GM23338 (cell line): ENCODE data around the gene GJC3. TPM values are rescaled to one million over a fixed set of nuclear protein-coding genes. Genes with fewer than 3 reads are reported as not detected.

Experiments used
- ATAC-seq: fragments of 200-7000 bp; cut with Tn5 transposase; 3 replicates; pipeline ENCODE4 v1.9.1; 2020
- DNase-seq: peaks from one replicate; pipeline ENCODE4 v3.0.0-alpha.2; 2015; ENCODE audit warnings: low spot score
- H2AFZ ChIP-seq: fragments of 200-600 bp; sonication (generic); 2 replicates; pipeline ENCODE4 v1.8.0; 2016; ENCODE audit warnings: antibody characterized with exemption, mild to moderate bottlenecking, moderate library complexity
- H3F3A ChIP-seq: fragments of 200-600 bp; sonication (generic); replicated peaks from 2 replicates; pipeline ENCODE4 v1.8.0; 2017; ENCODE audit warnings: antibody characterized with exemption, mixed run types, low read depth
- H3K27ac ChIP-seq: fragments of 200-600 bp; sonication (generic); 2 replicates; pipeline ENCODE4 v1.6.1; 2016; ENCODE audit warnings: low read depth
- H3K27me3 ChIP-seq: fragments of 200-600 bp; sonication (generic); 2 replicates; pipeline ENCODE4 v1.8.0; 2016; ENCODE audit warnings: mild to moderate bottlenecking, mixed run types, moderate library complexity; ENCODE audit not compliant: insufficient read depth
- H3K36me3 ChIP-seq: fragments of 200-600 bp; sonication (generic); 2 replicates; pipeline ENCODE4 v1.8.0; 2016; ENCODE audit warnings: mild to moderate bottlenecking; ENCODE audit not compliant: insufficient read depth
- H3K4me1 ChIP-seq: fragments of 200-600 bp; sonication (generic); 2 replicates; pipeline ENCODE4 v1.8.0; 2016; ENCODE audit warnings: mild to moderate bottlenecking, moderate library complexity; ENCODE audit not compliant: insufficient read depth
- H3K4me2 ChIP-seq: fragments of 200-600 bp; sonication (generic); 2 replicates; pipeline ENCODE4 v1.7.1; 2017; ENCODE audit warnings: mixed run types
- H3K4me3 ChIP-seq: fragments of 200-600 bp; sonication (generic); 2 replicates; pipeline ENCODE4 v1.6.1; 2016; ENCODE audit warnings: mixed run types
- H3K79me2 ChIP-seq: fragments of 200-600 bp; sonication (generic); replicated peaks from 2 replicates; pipeline ENCODE4 v1.8.0; 2017; ENCODE audit warnings: mild to moderate bottlenecking; ENCODE audit not compliant: insufficient read depth
- H3K9me2 ChIP-seq: fragments of 200-600 bp; sonication (generic); 2 replicates; pipeline ENCODE4 v1.8.0; 2017; ENCODE audit not compliant: insufficient read depth
- H4K20me1 ChIP-seq: fragments of 200-600 bp; sonication (generic); replicated peaks from 2 replicates; pipeline ENCODE4 v1.8.0; 2017; ENCODE audit warnings: mild to moderate bottlenecking; ENCODE audit not compliant: insufficient read depth
- H3K27ac Mint-ChIP-seq: 2 replicates; pipeline ENCODE4 v1.8.0; 2020; ENCODE audit warnings: inconsistent platforms, mild to moderate bottlenecking, moderate library complexity, mixed read lengths
- H3K27me3 Mint-ChIP-seq: 3 replicates; pipeline ENCODE4 v1.8.0; 2022; ENCODE audit warnings: low read depth, mild to moderate bottlenecking, moderate library complexity, mixed read lengths, inconsistent platforms; ENCODE audit not compliant: insufficient read depth, poor library complexity
- H3K36me3 Mint-ChIP-seq: 3 replicates; pipeline ENCODE4 v1.8.0; 2021; ENCODE audit warnings: low read depth, mild to moderate bottlenecking, inconsistent platforms, moderate library complexity, mixed read lengths
- H3K4me1 Mint-ChIP-seq: 3 replicates; pipeline ENCODE4 v1.8.0; 2020; ENCODE audit warnings: mild to moderate bottlenecking, inconsistent platforms, mixed read lengths
- H3K4me3 Mint-ChIP-seq: 3 replicates; pipeline ENCODE4 v1.8.0; 2021; ENCODE audit warnings: moderate library complexity, mild to moderate bottlenecking, inconsistent platforms, mixed read lengths
- H3K9me3 Mint-ChIP-seq: 3 replicates; pipeline ENCODE4 v1.8.0; 2020; ENCODE audit warnings: moderate library complexity, mild to moderate bottlenecking, inconsistent platforms, mixed read lengths
- CREB1 ChIP-seq: fragments of 250-450 bp; sonication (Bioruptor Pico); IDR thresholded peaks from 2 replicates; pipeline ENCODE4 v1.5.0; 2020; ENCODE audit warnings: low read depth, mild to moderate bottlenecking, moderate library complexity
- EZH2 ChIP-seq: fragments of 200-600 bp; sonication (generic); IDR thresholded peaks from one replicate; pipeline ENCODE4 v1.8.0; 2017; ENCODE audit warnings: antibody characterized with exemption, mild to moderate bottlenecking, low read depth; ENCODE audit not compliant: unreplicated experiment
- EZH2phosphoT487 ChIP-seq: fragments of 200-600 bp; sonication (generic); IDR thresholded peaks from one replicate; pipeline ENCODE4 v1.8.1; 2018; ENCODE audit warnings: antibody characterized with exemption; ENCODE audit not compliant: unreplicated experiment
- JUNB ChIP-seq: IDR thresholded peaks from one replicate; pipeline ENCODE4 v1.6.1; 2016; ENCODE audit warnings: antibody characterized with exemption; ENCODE audit not compliant: unreplicated experiment
- NANOG ChIP-seq: IDR thresholded peaks from 2 replicates; pipeline ENCODE4 v1.6.1; 2016; ENCODE audit warnings: antibody characterized with exemption, borderline replicate concordance
- POLR2AphosphoS5 ChIP-seq: IDR thresholded peaks from 2 replicates; pipeline ENCODE4 v1.6.1; 2016; ENCODE audit warnings: antibody characterized with exemption, low read depth
- STAT1 ChIP-seq: IDR thresholded peaks from one replicate; pipeline ENCODE4 v1.6.1; 2016; ENCODE audit warnings: antibody characterized with exemption; ENCODE audit not compliant: unreplicated experiment
- ZNF331 ChIP-seq: fragments of 250-450 bp; sonication (Bioruptor Pico); IDR thresholded peaks from 2 replicates; pipeline ENCODE4 v1.5.0; 2020; ENCODE audit warnings: low read depth, mild to moderate bottlenecking, moderate library complexity
- polyA plus RNA-seq: library from polyadenylated mRNA; unstranded; fragments of >200 nt; fragmentation: Nextera tagmentation; extraction: Ambion mirVana; gene quantifications from 2 replicates; pipeline ENCODE4 v1.2.1, GENCODE V29; 2016
- total RNA-seq: library from RNA; depleted of rRNA; stranded (reverse); fragments of >200 nt; shearing (Covaris generic); gene quantifications from 2 replicates; pipeline ENCODE4 v1.2.3, GENCODE V29; 2014
- TF ChIP-seq, protein P1 (sequence below): IDR thresholded peaks from one replicate; pipeline ENCODE4 v1.6.1; 2018; ENCODE audit warnings: antibody characterized with exemption; ENCODE audit not compliant: unreplicated experiment
- TF ChIP-seq, protein P2 (sequence below): IDR thresholded peaks from 2 replicates; pipeline ENCODE4 v1.6.1; 2016; ENCODE audit warnings: antibody characterized with exemption
- TF ChIP-seq, protein P3 (sequence below): fragments of 250-450 bp; sonication (Bioruptor Pico); IDR thresholded peaks from 2 replicates; pipeline ENCODE4 v1.5.0; 2020; ENCODE audit warnings: mild to moderate bottlenecking, moderate library complexity
- TF ChIP-seq, protein P4 (sequence below), 2 experiments: fragments of 200-600 bp in 1 of 2; sonication (generic) in 1 of 2; conservative IDR thresholded peaks; 2 replicates each; pipeline versions ENCODE4 v1.5.1 to v1.6.1; 2016 to 2017; ENCODE audit warnings: antibody characterized with exemption in 2 of 2, low read depth in 2 of 2, mild to moderate bottlenecking in 2 of 2, moderate library complexity in 1 of 2

Gene GJC3
- total and polyA plus RNA-seq, 2 experiments from 2014 or later: 0.56 to 3.1 TPM

DNA sequence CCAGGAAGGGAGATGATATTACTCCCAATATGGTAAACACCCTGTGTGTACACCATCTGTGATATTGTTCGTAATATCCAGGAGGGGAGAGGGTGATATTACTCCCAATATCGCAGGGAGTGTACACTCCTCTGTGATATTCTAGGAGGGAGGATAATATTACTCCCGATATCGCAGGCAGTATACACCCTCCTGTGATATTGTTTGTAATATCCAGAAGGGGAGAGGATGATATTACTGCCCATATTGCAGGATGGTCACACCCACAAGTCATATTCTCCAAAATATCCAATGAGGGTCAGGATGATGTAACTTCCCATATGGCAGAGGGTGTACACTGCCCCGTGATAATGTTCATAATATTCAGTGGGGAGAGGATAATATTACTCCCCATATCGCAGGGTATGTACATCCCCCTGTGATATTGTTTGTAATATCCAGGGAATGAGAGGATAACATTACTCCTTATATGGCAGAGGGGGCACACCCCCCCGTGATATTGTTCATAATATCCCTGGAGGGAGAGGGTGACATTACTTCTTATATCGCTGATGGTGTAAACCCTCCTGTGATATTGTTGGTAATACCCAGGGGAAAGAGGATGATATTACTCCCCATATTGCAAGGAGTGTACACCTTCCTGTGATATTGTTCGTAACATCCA lies 29.3 kb upstream of the GJC3 start:
- Histone ChIP-seq H3K36me3 (no peaks in the 10 kb centered on the region), H3K27me3 (no peaks in the 10 kb centered on the region), H2AFZ (no peak overlapping the region), H3K79me2 (no peaks in the 10 kb centered on the region), H3K4me1 (no peaks in the 10 kb centered on the region), H3K4me3 (no peak overlapping the region), H3F3A (no peaks in the 10 kb centered on the region), H3K9me2 (peaks cover 5% of the 10 kb centered on the region; the same call in 1 of the 2 replicates), H3K4me2 (no peak overlapping the region), H3K27ac (no peak overlapping the region), H4K20me1 (no peaks in the 10 kb centered on the region)
- peaks cover 2% of the 10 kb centered on the region; the same call in 2 of the 3 replicates for H3K36me3 Mint-ChIP-seq
- TF ChIP-seq, protein P1, sequence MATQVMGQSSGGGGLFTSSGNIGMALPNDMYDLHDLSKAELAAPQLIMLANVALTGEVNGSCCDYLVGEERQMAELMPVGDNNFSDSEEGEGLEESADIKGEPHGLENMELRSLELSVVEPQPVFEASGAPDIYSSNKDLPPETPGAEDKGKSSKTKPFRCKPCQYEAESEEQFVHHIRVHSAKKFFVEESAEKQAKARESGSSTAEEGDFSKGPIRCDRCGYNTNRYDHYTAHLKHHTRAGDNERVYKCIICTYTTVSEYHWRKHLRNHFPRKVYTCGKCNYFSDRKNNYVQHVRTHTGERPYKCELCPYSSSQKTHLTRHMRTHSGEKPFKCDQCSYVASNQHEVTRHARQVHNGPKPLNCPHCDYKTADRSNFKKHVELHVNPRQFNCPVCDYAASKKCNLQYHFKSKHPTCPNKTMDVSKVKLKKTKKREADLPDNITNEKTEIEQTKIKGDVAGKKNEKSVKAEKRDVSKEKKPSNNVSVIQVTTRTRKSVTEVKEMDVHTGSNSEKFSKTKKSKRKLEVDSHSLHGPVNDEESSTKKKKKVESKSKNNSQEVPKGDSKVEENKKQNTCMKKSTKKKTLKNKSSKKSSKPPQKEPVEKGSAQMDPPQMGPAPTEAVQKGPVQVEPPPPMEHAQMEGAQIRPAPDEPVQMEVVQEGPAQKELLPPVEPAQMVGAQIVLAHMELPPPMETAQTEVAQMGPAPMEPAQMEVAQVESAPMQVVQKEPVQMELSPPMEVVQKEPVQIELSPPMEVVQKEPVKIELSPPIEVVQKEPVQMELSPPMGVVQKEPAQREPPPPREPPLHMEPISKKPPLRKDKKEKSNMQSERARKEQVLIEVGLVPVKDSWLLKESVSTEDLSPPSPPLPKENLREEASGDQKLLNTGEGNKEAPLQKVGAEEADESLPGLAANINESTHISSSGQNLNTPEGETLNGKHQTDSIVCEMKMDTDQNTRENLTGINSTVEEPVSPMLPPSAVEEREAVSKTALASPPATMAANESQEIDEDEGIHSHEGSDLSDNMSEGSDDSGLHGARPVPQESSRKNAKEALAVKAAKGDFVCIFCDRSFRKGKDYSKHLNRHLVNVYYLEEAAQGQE: no peak
- TF ChIP-seq, protein P2, sequence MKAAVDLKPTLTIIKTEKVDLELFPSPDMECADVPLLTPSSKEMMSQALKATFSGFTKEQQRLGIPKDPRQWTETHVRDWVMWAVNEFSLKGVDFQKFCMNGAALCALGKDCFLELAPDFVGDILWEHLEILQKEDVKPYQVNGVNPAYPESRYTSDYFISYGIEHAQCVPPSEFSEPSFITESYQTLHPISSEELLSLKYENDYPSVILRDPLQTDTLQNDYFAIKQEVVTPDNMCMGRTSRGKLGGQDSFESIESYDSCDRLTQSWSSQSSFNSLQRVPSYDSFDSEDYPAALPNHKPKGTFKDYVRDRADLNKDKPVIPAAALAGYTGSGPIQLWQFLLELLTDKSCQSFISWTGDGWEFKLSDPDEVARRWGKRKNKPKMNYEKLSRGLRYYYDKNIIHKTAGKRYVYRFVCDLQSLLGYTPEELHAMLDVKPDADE: no peak
- TF ChIP-seq CREB1 (CRISPR knock-in tag): no peak
- TF ChIP-seq, protein P3, sequence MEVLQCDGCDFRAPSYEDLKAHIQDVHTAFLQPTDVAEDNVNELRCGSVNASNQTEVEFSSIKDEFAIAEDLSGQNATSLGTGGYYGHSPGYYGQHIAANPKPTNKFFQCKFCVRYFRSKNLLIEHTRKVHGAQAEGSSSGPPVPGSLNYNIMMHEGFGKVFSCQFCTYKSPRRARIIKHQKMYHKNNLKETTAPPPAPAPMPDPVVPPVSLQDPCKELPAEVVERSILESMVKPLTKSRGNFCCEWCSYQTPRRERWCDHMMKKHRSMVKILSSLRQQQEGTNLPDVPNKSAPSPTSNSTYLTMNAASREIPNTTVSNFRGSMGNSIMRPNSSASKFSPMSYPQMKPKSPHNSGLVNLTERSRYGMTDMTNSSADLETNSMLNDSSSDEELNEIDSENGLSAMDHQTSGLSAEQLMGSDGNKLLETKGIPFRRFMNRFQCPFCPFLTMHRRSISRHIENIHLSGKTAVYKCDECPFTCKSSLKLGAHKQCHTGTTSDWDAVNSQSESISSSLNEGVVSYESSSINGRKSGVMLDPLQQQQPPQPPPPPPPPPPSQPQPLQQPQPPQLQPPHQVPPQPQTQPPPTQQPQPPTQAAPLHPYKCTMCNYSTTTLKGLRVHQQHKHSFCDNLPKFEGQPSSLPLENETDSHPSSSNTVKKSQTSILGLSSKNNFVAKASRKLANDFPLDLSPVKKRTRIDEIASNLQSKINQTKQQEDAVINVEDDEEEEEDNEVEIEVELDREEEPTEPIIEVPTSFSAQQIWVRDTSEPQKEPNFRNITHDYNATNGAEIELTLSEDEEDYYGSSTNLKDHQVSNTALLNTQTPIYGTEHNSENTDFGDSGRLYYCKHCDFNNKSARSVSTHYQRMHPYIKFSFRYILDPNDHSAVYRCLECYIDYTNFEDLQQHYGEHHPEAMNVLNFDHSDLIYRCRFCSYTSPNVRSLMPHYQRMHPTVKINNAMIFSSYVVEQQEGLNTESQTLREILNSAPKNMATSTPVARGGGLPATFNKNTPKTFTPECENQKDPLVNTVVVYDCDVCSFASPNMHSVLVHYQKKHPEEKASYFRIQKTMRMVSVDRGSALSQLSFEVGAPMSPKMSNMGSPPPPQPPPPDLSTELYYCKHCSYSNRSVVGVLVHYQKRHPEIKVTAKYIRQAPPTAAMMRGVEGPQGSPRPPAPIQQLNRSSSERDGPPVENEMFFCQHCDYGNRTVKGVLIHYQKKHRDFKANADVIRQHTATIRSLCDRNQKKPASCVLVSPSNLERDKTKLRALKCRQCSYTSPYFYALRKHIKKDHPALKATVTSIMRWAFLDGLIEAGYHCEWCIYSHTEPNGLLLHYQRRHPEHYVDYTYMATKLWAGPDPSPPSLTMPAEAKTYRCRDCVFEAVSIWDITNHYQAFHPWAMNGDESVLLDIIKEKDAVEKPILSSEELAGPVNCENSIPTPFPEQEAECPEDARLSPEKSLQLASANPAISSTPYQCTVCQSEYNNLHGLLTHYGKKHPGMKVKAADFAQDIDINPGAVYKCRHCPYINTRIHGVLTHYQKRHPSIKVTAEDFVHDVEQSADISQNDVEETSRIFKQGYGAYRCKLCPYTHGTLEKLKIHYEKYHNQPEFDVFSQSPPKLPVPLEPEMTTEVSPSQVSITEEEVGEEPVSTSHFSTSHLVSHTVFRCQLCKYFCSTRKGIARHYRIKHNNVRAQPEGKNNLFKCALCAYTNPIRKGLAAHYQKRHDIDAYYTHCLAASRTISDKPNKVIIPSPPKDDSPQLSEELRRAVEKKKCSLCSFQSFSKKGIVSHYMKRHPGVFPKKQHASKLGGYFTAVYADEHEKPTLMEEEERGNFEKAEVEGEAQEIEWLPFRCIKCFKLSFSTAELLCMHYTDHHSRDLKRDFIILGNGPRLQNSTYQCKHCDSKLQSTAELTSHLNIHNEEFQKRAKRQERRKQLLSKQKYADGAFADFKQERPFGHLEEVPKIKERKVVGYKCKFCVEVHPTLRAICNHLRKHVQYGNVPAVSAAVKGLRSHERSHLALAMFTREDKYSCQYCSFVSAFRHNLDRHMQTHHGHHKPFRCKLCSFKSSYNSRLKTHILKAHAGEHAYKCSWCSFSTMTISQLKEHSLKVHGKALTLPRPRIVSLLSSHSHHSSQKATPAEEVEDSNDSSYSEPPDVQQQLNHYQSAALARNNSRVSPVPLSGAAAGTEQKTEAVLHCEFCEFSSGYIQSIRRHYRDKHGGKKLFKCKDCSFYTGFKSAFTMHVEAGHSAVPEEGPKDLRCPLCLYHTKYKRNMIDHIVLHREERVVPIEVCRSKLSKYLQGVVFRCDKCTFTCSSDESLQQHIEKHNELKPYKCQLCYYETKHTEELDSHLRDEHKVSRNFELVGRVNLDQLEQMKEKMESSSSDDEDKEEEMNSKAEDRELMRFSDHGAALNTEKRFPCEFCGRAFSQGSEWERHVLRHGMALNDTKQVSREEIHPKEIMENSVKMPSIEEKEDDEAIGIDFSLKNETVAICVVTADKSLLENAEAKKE: no peak
- no peak for TF ChIP-seq ZNF331
- TF ChIP-seq EZH2phosphoT487: no peak
- TF ChIP-seq EZH2: no peak
- no peak for TF ChIP-seq JUNB
- TF ChIP-seq POLR2AphosphoS5: no peak
- TF ChIP-seq NANOG: no peak
- TF ChIP-seq STAT1: no peak
- TF ChIP-seq, protein P4, sequence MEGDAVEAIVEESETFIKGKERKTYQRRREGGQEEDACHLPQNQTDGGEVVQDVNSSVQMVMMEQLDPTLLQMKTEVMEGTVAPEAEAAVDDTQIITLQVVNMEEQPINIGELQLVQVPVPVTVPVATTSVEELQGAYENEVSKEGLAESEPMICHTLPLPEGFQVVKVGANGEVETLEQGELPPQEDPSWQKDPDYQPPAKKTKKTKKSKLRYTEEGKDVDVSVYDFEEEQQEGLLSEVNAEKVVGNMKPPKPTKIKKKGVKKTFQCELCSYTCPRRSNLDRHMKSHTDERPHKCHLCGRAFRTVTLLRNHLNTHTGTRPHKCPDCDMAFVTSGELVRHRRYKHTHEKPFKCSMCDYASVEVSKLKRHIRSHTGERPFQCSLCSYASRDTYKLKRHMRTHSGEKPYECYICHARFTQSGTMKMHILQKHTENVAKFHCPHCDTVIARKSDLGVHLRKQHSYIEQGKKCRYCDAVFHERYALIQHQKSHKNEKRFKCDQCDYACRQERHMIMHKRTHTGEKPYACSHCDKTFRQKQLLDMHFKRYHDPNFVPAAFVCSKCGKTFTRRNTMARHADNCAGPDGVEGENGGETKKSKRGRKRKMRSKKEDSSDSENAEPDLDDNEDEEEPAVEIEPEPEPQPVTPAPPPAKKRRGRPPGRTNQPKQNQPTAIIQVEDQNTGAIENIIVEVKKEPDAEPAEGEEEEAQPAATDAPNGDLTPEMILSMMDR (conservative IDR thresholded peaks at IDR 0.05; ENCODE audit: low read depth in 2 of 2): no peak
- no peak overlapping the region for H3K27ac Mint-ChIP-seq
- H3K4me3 Mint-ChIP-seq: no peak overlapping the region
- H3K4me1 Mint-ChIP-seq: no peaks in the 10 kb centered on the region
- H3K27me3 Mint-ChIP-seq: peaks cover 9% of the 10 kb centered on the region
- no peak for DNase-seq
- ATAC-seq: no peak
- H3K9me3 Mint-ChIP-seq: peaks cover 3% of the 10 kb centered on the region
